Activated T-cell treated with anti-CD3 and anti-CD28 coated beads for 48 hours (primary cell): ENCODE results near the gene UVSSA.
"Not testable (repeated sequence)": the region's sequence is repeated elsewhere in the genome, so short reads cannot be mapped to it uniquely, and the experiment has no call there.

Source experiments
- DNase-seq: peaks from one replicate; pipeline ENCODE4 v3.0.0-alpha.2; 2020; ENCODE audit warnings: low read depth

The UVSSA gene

GRCh38 chr4:1316537-1317168, 30.4 kb upstream of the UVSSA start:
- DNase-seq: no peak

GRCh38 chr4:1317177-1318045, 29.6 kb upstream of the UVSSA start:
- DNase-seq: no peak

DNA sequence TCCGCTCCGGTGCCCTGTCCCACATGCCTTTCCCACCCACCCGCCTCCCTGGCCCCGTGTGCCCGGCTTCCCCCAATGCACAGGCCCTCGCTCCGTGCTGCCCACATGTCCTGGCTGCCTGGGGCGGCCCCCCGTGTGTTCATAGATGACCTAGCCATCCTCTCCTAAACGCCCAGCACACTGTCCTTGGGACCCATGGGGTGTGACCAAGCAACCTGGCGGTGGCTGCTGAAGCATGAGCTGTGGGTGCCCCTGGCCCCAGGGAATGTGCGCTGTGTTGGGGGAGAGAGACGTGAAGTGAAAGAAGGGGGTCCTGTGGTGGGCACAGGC, 29.0 kb upstream of the UVSSA start:
- DNase-seq: no peak

GRCh38 chr4:1318488-1319213, 28.4 kb upstream of the UVSSA start:
- DNase-seq: no peak

DNA sequence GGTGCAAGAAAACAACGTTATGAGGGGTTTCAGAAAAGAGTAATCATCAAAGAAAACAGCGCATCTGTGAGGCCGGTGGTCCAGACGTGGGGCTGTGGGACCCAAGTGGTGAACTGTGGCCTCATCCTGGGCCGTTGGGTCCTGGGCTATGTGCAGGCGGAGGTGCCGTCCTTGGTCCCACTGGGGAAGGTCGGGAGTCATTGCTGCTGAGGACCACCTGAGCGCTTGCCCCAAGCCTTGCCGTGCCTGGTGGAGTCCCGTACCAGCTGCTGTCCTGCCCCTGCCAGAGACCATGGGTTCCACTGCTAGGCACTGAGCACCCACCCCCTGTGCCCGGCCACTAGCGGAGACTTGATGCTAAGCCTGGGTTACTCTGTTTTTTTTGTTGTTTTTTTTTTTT, 25.5 kb upstream of the UVSSA start:
- no peak for DNase-seq

DNA sequence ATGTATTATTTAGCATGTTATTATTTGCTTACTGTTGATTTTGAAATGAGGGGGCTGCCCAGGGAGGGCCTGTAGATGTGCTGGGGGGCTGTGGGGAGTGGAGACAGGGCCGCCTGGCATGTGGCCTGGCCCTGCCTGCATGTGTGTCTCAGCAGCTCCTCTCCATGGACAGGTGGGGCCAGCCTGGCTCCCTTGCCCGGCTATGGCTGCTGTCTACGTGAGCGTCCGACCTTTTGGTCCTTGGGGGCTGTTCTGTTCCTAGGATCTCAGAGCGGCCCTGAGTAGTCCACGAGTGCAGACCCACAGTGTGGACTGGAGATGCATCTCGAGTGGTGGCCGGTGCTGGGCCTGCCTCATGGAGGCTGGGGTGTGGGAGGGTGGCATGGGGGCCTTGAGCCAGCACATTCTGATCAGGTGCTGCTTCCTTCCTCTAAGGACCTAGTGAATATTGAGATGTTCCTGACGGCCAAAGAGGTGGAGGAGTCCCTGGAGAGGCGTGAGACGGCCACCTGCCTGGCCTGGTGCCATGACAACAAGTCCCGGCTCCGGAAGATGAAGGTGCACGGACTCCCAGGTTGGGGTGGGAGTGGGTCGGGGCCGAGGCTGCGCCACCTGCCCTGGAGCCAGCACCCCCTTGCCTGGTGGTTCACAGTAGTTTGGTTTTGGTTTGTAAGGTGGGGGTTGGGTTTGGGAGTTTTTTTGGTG, 24.9 kb upstream of the UVSSA start:
- no peak for DNase-seq

- DNase-seq: no peak
Measured at GRCh38 chr4:1323280-1323634, 23.8 kb upstream of the UVSSA start.

GRCh38 chr4:1323635-1324442, 23.2 kb upstream of the UVSSA start:
- DNase-seq: no peak

DNA sequence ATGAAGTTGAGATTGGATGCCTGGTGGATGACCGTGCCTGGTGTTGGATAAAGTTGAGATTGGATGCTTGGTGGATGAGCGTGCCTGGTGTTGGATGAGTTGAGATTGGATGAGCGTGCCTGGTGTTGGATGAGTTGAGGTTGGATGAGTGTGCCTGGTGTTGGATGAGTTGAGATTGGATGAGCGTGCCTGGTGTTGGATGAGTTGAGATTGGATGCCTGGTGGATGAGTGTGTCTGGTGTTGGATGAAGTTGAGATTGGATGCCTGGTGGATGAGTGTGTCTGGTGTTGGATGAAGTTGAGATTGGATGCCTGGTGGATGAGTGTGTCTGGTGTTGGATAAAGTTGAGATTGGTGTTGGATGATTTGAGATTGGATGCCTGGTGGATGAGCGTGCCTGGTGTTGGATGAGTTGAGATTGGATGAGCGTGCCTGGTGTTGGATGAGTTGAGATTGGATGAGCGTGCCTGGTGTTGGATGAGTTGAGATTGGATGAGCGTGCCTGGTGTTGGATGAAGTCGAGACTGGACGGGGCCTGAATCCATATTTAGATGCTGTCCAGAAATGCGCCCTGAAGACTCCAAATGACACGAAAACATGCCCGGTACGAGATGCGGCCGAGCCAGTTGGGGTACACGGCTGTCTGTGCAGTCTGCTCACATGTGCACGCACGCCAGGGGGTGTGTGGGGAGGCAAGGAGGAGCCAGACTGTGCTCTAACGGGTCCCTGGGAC, 22.4 kb upstream of the UVSSA start:
- DNase-seq: not testable (repeated sequence)

DNA sequence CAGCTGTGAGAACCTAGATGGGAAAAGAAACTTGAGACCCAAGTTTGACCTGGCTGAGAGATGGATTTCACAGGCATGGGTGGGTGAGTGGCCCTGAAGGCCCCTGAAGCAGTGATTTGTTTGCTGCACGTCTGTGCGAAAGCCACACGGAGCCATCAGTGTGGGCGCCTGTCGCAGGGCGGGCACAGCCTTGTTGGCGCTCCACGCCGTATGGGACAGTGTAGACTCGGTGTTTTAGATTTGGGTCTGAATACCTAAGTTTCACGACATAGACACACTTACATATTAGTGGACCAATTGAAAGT, 21.9 kb upstream of the UVSSA start:
- DNase-seq: no peak

DNA sequence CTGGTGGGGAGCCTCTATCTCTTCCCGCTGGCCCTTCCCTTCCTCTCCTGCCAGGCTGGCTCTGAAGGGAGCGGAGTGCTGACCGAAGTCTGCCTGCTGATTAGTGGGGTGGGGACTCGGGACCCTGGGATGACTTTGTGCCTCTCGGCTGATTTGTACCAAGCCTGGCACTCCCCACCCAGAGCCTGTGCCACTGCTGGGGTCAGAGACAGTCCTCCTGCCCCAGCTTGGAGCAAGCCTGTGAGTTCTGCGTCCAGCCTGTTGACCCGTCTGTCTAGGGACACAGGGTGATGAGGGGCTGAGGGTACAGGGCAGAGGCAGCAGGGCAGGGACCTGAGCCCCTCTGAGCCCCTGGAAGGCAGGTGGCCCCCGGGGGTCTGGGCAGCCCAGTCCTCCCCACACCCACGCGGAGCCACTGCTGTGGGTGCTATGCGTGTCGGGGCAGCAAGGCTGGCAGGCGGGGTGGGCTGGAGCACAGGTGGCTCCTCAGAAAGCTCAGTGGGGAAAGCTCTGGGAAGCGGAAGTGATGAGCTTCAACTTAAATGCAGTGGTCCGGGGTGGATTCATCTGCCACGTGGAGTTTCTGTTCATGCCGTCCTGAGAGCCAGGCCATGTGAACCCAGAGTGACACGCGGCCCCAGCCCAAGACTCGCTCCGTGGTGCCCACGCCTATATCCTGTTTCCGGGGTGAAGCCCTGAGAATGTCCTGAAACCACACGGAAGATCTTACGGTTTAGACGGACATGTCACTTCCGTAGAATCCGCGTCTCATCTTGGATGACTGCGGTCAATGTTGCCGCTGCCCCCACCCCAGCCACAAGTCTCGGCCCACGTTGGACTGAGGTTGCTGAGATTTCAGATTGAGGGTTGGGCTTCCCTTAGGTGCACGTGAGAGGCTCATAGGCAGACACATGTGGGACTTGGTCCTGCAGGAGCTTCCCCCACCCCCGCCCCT, 21.1 kb upstream of the UVSSA start:
- no peak for DNase-seq

GRCh38 chr4:1326751-1327525, 20.1 kb upstream of the UVSSA start:
- no peak for DNase-seq

GRCh38 chr4:1327526-1328266, 19.3 kb upstream of the UVSSA start:
- DNase-seq: no peak

DNA sequence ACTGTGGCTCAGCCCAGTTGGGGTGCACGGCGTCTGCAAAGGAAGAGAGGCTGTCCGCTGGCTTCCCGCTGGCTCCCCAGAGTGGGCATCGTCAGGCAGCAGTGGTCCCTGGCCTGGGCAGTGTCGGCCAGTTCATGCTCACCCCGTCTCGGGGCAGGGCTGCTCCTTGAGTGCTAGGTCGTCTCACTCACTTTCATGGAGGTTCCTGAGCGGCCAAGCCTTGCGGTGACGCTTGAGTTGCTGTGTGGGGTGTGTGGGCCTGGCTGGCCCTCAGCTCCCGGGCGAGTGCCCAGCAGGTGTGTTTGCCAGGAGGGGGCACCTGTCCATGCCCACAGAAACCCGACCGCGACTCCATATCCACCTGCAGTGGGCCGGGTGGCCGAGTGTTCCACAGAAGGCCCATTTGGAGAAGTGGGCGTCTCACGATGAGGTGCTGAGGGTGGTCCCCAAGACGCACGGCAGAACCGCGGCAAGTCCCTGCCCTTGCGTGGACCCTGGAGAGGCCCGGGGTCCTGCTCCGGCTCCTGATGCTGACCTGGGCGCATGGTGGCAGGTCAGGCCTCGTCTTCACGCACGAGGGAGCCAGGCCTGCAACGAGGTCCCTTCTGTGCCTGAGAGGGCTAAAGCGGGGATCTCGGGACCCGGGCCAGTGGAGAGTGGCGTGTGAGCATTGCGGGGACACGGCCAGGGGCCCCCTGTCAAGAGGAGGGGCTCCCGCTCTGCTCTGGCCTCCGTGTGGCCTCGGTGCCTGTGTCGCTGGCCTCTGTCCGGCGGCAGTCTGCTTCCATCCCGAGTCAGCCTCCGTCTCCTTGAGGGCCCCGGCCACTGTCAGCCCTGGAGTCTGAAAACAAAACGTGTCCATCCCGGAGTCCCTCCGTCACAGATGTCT, 18.5 kb upstream of the UVSSA start:
- DNase-seq: no peak

- no peak for DNase-seq
Measured at GRCh38 chr4:1329408-1330371, 17.3 kb upstream of the UVSSA start.
